Medulla oblongata (tissue), 1 donor: ENCODE results near the gene LRRC28.

Experiments
- DNase-seq: peaks from one replicate; pipeline ENCODE4 v3.0.0-alpha.2; 2015; ENCODE audit errors: extremely low spot score

The LRRC28 gene

GRCh38 chr15:99435113-99435695 lies 183.9 kb downstream of the LRRC28 start:
- DNase-seq, result no peak

DNA sequence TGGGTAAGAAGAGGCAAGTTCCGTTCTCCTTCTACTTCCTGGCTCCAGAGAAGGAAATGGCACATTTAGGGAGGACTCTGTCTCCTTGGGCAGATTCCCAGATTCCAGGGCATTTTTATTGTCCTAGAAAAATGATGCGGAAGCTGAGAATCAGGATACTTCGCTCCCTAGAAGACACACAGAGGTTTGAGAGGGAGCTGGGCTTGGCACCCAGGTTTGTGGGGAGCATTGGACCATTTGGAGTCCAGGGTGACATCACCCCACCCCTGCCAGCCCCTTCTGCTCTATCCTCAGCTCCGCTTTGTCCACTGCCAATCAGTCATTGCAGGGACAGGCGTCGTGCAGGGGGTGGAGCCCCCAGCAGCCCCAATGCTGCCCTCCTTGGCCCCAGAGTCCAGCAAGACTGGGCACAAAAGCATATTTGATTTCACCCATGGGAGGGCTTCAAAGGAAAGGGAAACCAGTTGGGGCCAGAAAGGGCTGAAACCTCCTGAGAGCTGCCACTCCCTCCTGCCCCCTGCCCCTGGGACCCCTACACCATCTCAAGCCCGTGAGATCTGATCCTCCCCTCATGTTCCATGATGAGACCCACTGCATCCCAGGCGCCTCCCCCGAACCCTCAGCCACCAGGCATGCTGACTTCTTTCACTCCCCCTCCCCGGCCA lies 184.7 kb downstream of the LRRC28 start:
- DNase-seq, result no peak

DNA sequence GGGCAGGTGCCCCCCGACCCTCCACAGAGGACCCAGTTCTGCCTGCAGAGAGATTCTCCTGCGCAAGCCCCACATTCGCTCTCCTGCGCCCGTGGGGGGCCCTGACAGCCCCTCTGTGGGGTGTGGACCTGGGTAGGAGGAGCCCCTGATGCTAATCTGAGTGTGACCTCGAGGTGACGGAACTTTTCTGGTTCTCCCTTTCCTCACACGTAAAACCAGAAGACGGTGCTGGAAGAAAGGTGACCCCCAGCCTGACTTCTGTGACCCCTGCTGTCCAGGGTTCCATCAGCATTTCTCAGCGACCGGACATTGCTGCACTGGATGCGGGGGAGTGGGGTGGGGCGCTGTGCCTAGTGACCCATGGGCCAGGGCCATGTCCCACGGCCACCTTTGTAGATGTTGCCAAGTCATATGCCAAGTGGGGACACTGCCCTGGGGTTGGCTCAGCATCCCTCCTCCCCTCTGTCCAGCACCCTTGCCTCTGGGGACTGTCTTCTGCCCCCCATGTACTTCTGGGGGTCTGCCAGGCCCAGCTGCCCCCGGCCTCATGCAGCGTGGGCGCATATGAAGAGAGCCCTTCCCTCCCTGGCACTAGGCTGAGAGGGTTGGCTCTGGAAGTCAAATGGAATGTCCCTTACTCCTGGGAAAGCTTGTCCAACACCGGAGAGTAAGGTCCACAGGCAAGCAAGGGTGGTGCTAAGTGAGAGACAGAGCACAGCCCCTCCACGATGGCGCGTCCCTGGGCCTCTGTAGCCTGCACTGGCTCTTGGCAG lies 185.4 kb downstream of the LRRC28 start:
- DNase-seq, result no peak

- DNase-seq, result no peak
Observed at GRCh38 chr15:99437315-99438223, 186.3 kb downstream of the LRRC28 start.

DNA sequence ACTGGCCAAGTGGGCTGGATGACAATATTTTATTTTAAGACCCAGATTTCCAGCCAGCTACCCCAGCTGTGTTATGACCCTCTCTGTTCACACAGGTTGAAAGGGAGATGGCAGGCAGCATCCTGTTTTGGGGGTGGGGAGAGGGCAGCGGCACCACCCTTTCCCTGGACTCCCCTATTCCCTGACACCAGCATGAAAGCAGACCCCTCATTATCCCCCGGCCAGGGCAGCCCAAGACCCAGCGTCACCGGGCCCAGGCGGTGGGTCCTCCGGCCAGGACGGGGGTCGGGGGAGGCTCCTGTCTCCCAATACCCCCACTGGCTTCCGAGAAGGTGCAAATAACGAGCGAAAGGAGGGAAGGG lies 186.9 kb downstream of the LRRC28 start:
- no peak for DNase-seq

GRCh38 chr15:99438691-99439523 lies 187.6 kb downstream of the LRRC28 start:
- DNase-seq, result no peak

GRCh38 chr15:99439524-99439835 lies 188.2 kb downstream of the LRRC28 start:
- DNase-seq, result no peak

GRCh38 chr15:99440029-99440428 lies 188.7 kb downstream of the LRRC28 start:
- no peak for DNase-seq
